ENCODE measurements around the gene PDCD1.

DNA sequence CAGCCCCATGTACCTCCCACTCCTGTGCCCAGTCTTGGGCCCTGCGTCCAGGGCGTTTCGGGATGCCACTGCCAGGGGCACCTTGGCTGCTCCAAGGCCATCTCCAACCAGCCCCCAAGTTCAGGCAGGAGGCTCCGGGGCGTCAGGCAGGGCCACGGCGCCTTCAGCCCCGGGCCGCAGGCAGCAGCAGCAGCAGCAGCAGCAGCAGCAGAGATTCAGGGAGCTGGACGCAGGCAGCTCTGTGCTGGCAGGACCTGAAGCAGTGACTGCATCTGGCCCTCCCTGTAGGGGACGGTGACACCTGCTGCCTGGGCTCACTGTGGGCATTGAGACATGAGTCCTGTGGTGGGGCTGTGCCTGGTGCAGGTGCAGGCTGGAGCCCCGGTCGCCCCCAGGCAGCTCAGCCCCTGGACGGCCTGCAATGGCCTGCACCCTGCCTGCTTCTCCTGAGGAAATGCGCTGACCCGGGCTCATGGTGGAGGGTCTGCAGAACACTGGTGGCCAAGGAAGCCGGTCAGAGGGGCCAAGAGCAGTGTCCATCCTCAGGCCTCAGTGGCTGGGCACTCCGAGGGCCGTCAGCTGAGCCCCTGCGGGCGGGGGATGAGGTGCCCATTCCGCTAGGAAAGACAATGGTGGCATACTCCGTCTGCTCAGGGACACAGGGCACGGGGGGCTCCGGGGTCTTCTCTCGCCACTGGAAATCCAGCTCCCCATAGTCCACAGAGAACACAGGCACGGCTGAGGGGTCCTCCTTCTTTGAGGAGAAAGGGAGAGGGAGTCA, 8.0 kb downstream of the PDCD1 start:
- TF ChIP-seq, protein P1, sequence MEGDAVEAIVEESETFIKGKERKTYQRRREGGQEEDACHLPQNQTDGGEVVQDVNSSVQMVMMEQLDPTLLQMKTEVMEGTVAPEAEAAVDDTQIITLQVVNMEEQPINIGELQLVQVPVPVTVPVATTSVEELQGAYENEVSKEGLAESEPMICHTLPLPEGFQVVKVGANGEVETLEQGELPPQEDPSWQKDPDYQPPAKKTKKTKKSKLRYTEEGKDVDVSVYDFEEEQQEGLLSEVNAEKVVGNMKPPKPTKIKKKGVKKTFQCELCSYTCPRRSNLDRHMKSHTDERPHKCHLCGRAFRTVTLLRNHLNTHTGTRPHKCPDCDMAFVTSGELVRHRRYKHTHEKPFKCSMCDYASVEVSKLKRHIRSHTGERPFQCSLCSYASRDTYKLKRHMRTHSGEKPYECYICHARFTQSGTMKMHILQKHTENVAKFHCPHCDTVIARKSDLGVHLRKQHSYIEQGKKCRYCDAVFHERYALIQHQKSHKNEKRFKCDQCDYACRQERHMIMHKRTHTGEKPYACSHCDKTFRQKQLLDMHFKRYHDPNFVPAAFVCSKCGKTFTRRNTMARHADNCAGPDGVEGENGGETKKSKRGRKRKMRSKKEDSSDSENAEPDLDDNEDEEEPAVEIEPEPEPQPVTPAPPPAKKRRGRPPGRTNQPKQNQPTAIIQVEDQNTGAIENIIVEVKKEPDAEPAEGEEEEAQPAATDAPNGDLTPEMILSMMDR (IDR thresholded peaks at IDR 0.05; ENCODE audit: poor library complexity), result no peak
- TF ChIP-seq EZH2phosphoT487 (IDR thresholded peaks at IDR 0.05; ENCODE audit: low read depth, severe bottlenecking, unreplicated experiment) (no peak), EZH2 (IDR thresholded peaks at IDR 0.05; ENCODE audit: borderline replicate concordance) (no peak)
